H9 (cell line): ENCODE measurements around the gene FAM174B. TPM values are rescaled to one million over a fixed set of nuclear protein-coding genes. Genes with fewer than 3 reads are reported as not detected.

Experiments used
- DNase-seq: peaks from one replicate; pipeline ENCODE4 v3.0.0-alpha.2; 2017
- H2AFZ ChIP-seq: one replicate; pipeline ENCODE4 v1.6.1; 2013; ENCODE audit warnings: mild to moderate bottlenecking, low read length, control low read depth, moderate library complexity
- H2AK5ac ChIP-seq: 2 replicates; pipeline ENCODE4 v1.6.1; 2013; ENCODE audit warnings: low read length, control low read depth, mixed read lengths; ENCODE audit not compliant: insufficient read length
- H2BK120ac ChIP-seq: one replicate; pipeline ENCODE4 v1.6.1; 2013; ENCODE audit warnings: low read depth, mild to moderate bottlenecking, low read length, control low read depth, inconsistent platforms; ENCODE audit not compliant: poor library complexity, severe bottlenecking
- H2BK12ac ChIP-seq: 2 replicates; pipeline ENCODE4 v1.6.1; 2013; ENCODE audit warnings: low read length, control low read depth, mixed read lengths, low read depth; ENCODE audit not compliant: insufficient read length
- H2BK15ac ChIP-seq: 2 replicates; pipeline ENCODE4 v1.6.1; 2013; ENCODE audit warnings: low read depth, low read length, control low read depth
- H2BK20ac ChIP-seq: one replicate; pipeline ENCODE4 v1.6.1; 2013; ENCODE audit warnings: low read depth, mild to moderate bottlenecking, low read length, control low read depth, inconsistent platforms; ENCODE audit not compliant: poor library complexity, severe bottlenecking
- H2BK5ac ChIP-seq: 2 replicates; pipeline ENCODE4 v1.6.1; 2013; ENCODE audit warnings: low read length, control low read depth, mixed read lengths; ENCODE audit not compliant: insufficient read length
- H3K14ac ChIP-seq: 2 replicates; pipeline ENCODE4 v1.6.1; 2013; ENCODE audit warnings: low read length, control low read depth; ENCODE audit not compliant: insufficient read depth
- H3K18ac ChIP-seq: 2 replicates; pipeline ENCODE4 v1.6.1; 2013; ENCODE audit warnings: low read depth, mild to moderate bottlenecking, mixed read lengths, low read length, control low read depth; ENCODE audit not compliant: insufficient read length
- H3K23ac ChIP-seq: 2 replicates; pipeline ENCODE4 v1.6.1; 2013; ENCODE audit warnings: low read length, control low read depth, mixed read lengths, low read depth; ENCODE audit not compliant: insufficient read length
- H3K23me2 ChIP-seq: 2 replicates; pipeline ENCODE4 v1.6.1; 2013; ENCODE audit warnings: low read depth, mild to moderate bottlenecking, mixed read lengths, low read length, control low read depth; ENCODE audit not compliant: insufficient read length, poor library complexity, severe bottlenecking
- H3K27ac ChIP-seq: 2 replicates; pipeline ENCODE4 v1.5.1; 2013; ENCODE audit warnings: low read length, control low read depth, mixed read lengths, low read depth; ENCODE audit not compliant: insufficient read length
- H3K27me3 ChIP-seq: 2 replicates; pipeline ENCODE4 v1.6.1; 2013; ENCODE audit warnings: low read length, control low read depth, inconsistent platforms; ENCODE audit not compliant: insufficient read depth
- H3K4ac ChIP-seq: 2 replicates; pipeline ENCODE4 v1.6.1; 2013; ENCODE audit warnings: low read depth, mild to moderate bottlenecking, control low read depth, inconsistent platforms, low read length, moderate library complexity
- H3K4me1 ChIP-seq: 2 replicates; pipeline ENCODE4 v1.6.1; 2013; ENCODE audit warnings: low read length, control low read depth, inconsistent platforms; ENCODE audit not compliant: insufficient read depth
- H3K4me2 ChIP-seq: 2 replicates; pipeline ENCODE4 v1.6.1; 2013; ENCODE audit warnings: low read length, control low read depth, mixed read lengths; ENCODE audit not compliant: insufficient read length, insufficient read depth
- H3K56ac ChIP-seq: 2 replicates; pipeline ENCODE4 v1.6.1; 2013; ENCODE audit warnings: low read depth, mild to moderate bottlenecking, mixed read lengths, low read length, control low read depth; ENCODE audit not compliant: insufficient read length
- H3K79me1 ChIP-seq: 2 replicates; pipeline ENCODE4 v1.6.1; 2013; ENCODE audit warnings: low read depth, mild to moderate bottlenecking, moderate library complexity, low read length, control low read depth, inconsistent platforms; ENCODE audit not compliant: insufficient read depth, poor library complexity, severe bottlenecking
- H3K79me2 ChIP-seq: 2 replicates; pipeline ENCODE4 v1.6.1; 2013; ENCODE audit warnings: low read length, control low read depth, inconsistent platforms; ENCODE audit not compliant: insufficient read depth
- H3K9ac ChIP-seq: 2 replicates; pipeline ENCODE4 v1.6.1; 2013; ENCODE audit warnings: low read length, control low read depth, mixed read lengths; ENCODE audit not compliant: insufficient read length; ENCODE audit errors: extremely low read depth
- H3K9me3 ChIP-seq: one replicate; pipeline ENCODE4 v1.6.1; 2013; ENCODE audit warnings: low read depth, low read length, inconsistent platforms; ENCODE audit not compliant: control insufficient read depth
- H3T11ph ChIP-seq: one replicate; pipeline ENCODE4 v1.6.1; 2013; ENCODE audit warnings: mild to moderate bottlenecking, low read length, control low read depth, inconsistent platforms
- H4K20me1 ChIP-seq: one replicate; pipeline ENCODE4 v1.6.1; 2013; ENCODE audit not compliant: control insufficient read depth, insufficient read length, insufficient read depth
- H4K5ac ChIP-seq: 2 replicates; pipeline ENCODE4 v1.6.1; 2013; ENCODE audit warnings: low read depth, mild to moderate bottlenecking, mixed read lengths, low read length, control low read depth; ENCODE audit not compliant: insufficient read length
- H4K8ac ChIP-seq: replicated peaks from 2 replicates; pipeline ENCODE4 v1.6.1; 2013; ENCODE audit warnings: low read length, control low read depth, mixed read lengths, low read depth; ENCODE audit not compliant: insufficient read length
- H4K91ac ChIP-seq: 2 replicates; pipeline ENCODE4 v1.6.1; 2013; ENCODE audit warnings: low read depth, mild to moderate bottlenecking, moderate library complexity, mixed read lengths, low read length, control low read depth; ENCODE audit not compliant: insufficient read length
- H3K27ac Mint-ChIP-seq, 3 experiments: 2 replicates in 2 of 3; 3 replicates in 1 of 3; pipeline ENCODE4 v1.8.0; 2020 to 2021; ENCODE audit warnings: mixed read lengths in 3 of 3, mild to moderate bottlenecking in 1 of 3, moderate library complexity in 1 of 3
- H3K27me3 Mint-ChIP-seq: 2 replicates; pipeline ENCODE4 v1.8.0; 2021; ENCODE audit warnings: low read depth, mild to moderate bottlenecking, moderate library complexity, mixed read lengths
- H3K36me3 Mint-ChIP-seq, 3 experiments: 2 replicates in 2 of 3; 3 replicates in 1 of 3; pipeline ENCODE4 v1.8.0; 2020 to 2021; ENCODE audit warnings: low read depth in 3 of 3, mixed read lengths in 3 of 3; ENCODE audit not compliant: insufficient read depth in 1 of 3
- H3K4me1 Mint-ChIP-seq, 2 experiments: 2 replicates each; pipeline ENCODE4 v1.8.0; 2020; ENCODE audit warnings: mixed read lengths in 2 of 2
- H3K4me3 Mint-ChIP-seq, 2 experiments: 2 replicates in 1 of 2; 3 replicates in 1 of 2; pipeline ENCODE4 v1.8.0; 2020 to 2021; ENCODE audit warnings: mild to moderate bottlenecking in 2 of 2, mixed read lengths in 2 of 2, moderate library complexity in 1 of 2
- H3K9me3 Mint-ChIP-seq, 2 experiments: 2 replicates in 1 of 2; 3 replicates in 1 of 2; pipeline ENCODE4 v1.8.0; 2020; ENCODE audit warnings: mild to moderate bottlenecking in 2 of 2, mixed read lengths in 2 of 2, moderate library complexity in 1 of 2
- CTCF ChIP-seq: fragments of 200-600 bp; sonication (generic); conservative IDR thresholded peaks from 3 replicates; pipeline ENCODE4 v1.8.0; 2021; ENCODE audit warnings: antibody characterized with exemption, mild to moderate bottlenecking
- WGBS: extraction: QIAGEN DNeasy Blood & Tissue Kit; methylation state at CpG from one replicate; pipeline ENCODE4 v1.1.7; 2013; ENCODE audit warnings: missing lambda C conversion rate, low lambda C conversion rate, mixed read lengths; ENCODE audit not compliant: insufficient read length; ENCODE audit errors: extremely low coverage; 5-methylcytosine and 5-hydroxymethylcytosine counted together
- total RNA-seq: library from RNA; stranded (reverse); gene quantifications from 2 replicates; pipeline ENCODE4 v1.2.1, GENCODE V29; 2021

Gene FAM174B
- total RNA-seq, 1 experiment from 2014 or later: 38.0 TPM

GRCh38 chr15:92666780-92667179 is 11.2 kb upstream of the FAM174B start:
- no peak overlapping the region for H4K5ac ChIP-seq
- H3K4ac ChIP-seq: no peak overlapping the region
- Mint-ChIP-seq H3K4me3 (no peak overlapping the region; a peak in 1 of 5 replicates), H3K27ac (peak overlapping the region in 1 of 3 experiments; percentile 83; a peak in 1 of 7 replicates), H3K4me1 (peaks cover 47 to 59% of the 10 kb centered on the region in 2 experiments), H3K9me3 (no peaks in the 10 kb centered on the region), H3K36me3 (no peaks in the 10 kb centered on the region; a peak in 1 of 7 replicates), H3K27me3 (peaks cover 44% of the 10 kb centered on the region)
- H3K9me3 ChIP-seq: no peaks in the 10 kb centered on the region
- DNase-seq: no peak
- no peak overlapping the region for H2BK120ac ChIP-seq
- H3K9ac ChIP-seq: no peak overlapping the region
- H3K27me3 ChIP-seq: no peaks in the 10 kb centered on the region; the same call in 1 of the 2 replicates
- H3K14ac ChIP-seq: peak overlapping the region; percentile 24
- no peak overlapping the region for H3K23ac ChIP-seq
- no peak for TF ChIP-seq CTCF
- H2AFZ ChIP-seq: no peak overlapping the region
- peak overlapping the region; percentile 3 for H3K4me2 ChIP-seq
- H2AK5ac ChIP-seq: no peak overlapping the region
- no peak overlapping the region for H2BK12ac ChIP-seq
- no peaks in the 10 kb centered on the region for H3K79me2 ChIP-seq
- H3T11ph ChIP-seq: no peak overlapping the region
- no CpG with 5 or more reads among the region's 10 CpGs for WGBS
- no peak overlapping the region for H2BK5ac ChIP-seq
- peaks cover 10% of the 10 kb centered on the region; the same call in 1 of the 2 replicates for H3K4me1 ChIP-seq
- no peak overlapping the region for H2BK20ac ChIP-seq
- no peak overlapping the region for H4K8ac ChIP-seq
- H3K23me2 ChIP-seq: no peaks in the 10 kb centered on the region
- H3K27ac ChIP-seq: no peak overlapping the region
- no peak overlapping the region for H3K56ac ChIP-seq
- H4K20me1 ChIP-seq: no peaks in the 10 kb centered on the region
- no peak overlapping the region for H4K91ac ChIP-seq
- H3K18ac ChIP-seq: no peak overlapping the region
- no peak overlapping the region for H2BK15ac ChIP-seq
- H3K79me1 ChIP-seq: no peaks in the 10 kb centered on the region
